ENCODE data around the gene NKD1.

The NKD1 gene

DNA sequence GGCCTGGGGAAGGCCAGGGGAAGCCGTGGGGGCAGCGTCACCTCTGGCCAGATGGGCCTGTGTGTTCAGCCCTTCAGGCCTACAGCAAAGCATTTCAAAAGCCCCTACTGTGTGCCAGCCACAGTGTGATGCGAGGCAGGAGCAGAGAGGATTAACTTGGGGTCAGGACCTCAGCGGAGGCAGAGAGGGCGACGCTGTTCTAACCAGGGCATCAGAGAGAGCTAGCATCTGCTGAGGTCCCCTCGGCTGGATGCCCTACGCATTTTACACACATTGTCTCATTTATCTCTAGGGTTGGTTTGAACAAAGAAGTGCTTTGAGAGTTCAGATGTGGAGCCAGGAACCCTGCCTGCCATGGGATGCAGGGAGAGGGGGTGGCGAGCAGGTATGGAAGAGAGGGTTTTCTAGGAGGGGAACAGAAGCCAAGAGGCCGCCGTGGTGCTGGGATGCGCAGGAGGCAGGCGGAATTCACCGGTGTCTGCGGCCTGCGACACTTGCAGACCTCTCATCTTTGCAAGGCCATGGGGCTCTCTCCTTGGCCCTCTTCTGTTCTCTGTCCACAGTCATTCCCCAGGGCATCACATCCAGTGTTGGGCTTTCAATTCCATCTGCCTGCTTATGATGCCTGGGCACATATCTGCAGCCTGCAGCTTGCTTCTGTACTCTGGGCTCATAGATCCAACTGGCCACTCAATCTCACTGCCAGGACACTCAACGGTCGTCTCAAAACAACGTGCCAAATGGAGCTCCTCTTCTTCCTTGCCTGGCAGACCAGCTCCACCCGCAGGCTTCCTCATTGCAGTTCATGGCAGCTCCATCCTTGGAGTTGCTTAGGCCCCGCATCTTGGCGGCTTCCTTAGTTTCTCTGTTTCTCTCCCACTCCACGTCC lies 8.1 kb upstream of the NKD1 start:
- Histone ChIP-seq H4K20me1 (ENCODE audit: insufficient read depth, low read length, poor library complexity, severe bottlenecking) (no peaks in the 10 kb centered on the region), H3K27me3 (ENCODE audit: insufficient read depth, low read length, poor library complexity, severe bottlenecking) (peaks cover 18% of the 10 kb centered on the region), H3K4me1 (ENCODE audit: insufficient read depth, low read length, poor library complexity, severe bottlenecking) (no peaks in the 10 kb centered on the region), H3F3A (ENCODE audit: low read depth) (no peaks in the 10 kb centered on the region), H3K4me3 (ENCODE audit: low read length, poor library complexity, severe bottlenecking) (no peak overlapping the region), H3K9ac (ENCODE audit: low read depth, low read length, poor library complexity, severe bottlenecking) (no peak overlapping the region), H3K79me2 (ENCODE audit: insufficient read depth, low read length) (no peaks in the 10 kb centered on the region), H3K9me2 (replicated peaks; ENCODE audit: low read depth, low read length) (no peaks in the 10 kb centered on the region), H3K9me3 (ENCODE audit: insufficient read depth, low read depth, low read length) (no peaks in the 10 kb centered on the region; the same call in 1 of the 2 replicates), H3K4me2 (ENCODE audit: low read depth, low read length, poor library complexity, severe bottlenecking) (no peak overlapping the region), H2AFZ (ENCODE audit: low read length) (no peak overlapping the region), H3K36me3 (ENCODE audit: insufficient read depth, low read length) (no peaks in the 10 kb centered on the region)
- no peak for TF ChIP-seq EZH2phosphoT487 (IDR thresholded peaks at IDR 0.05; ENCODE audit: borderline replicate concordance)
- TF ChIP-seq, protein P1, sequence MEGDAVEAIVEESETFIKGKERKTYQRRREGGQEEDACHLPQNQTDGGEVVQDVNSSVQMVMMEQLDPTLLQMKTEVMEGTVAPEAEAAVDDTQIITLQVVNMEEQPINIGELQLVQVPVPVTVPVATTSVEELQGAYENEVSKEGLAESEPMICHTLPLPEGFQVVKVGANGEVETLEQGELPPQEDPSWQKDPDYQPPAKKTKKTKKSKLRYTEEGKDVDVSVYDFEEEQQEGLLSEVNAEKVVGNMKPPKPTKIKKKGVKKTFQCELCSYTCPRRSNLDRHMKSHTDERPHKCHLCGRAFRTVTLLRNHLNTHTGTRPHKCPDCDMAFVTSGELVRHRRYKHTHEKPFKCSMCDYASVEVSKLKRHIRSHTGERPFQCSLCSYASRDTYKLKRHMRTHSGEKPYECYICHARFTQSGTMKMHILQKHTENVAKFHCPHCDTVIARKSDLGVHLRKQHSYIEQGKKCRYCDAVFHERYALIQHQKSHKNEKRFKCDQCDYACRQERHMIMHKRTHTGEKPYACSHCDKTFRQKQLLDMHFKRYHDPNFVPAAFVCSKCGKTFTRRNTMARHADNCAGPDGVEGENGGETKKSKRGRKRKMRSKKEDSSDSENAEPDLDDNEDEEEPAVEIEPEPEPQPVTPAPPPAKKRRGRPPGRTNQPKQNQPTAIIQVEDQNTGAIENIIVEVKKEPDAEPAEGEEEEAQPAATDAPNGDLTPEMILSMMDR (conservative IDR thresholded peaks at IDR 0.05; ENCODE audit: low read length): peak; percentile 14; the same call in 1 of the 2 replicates

DNA sequence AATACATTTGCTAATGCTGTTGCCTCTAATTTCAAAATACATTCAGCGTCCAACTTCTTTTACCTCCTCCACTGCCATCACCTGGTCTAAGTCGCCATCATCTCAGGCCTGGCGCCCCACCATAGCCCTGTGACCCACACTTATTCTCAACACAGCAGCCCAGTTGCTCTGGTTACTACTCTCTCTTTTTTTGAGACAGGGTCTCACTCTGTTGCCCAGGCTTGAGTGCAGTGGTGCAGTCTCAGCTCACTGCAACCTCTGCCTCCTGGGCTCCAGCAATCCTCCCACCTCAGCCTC lies 7.5 kb upstream of the NKD1 start:
- Histone ChIP-seq H2AFZ (ENCODE audit: low read length) (no peak overlapping the region), H3K4me3 (ENCODE audit: low read length, poor library complexity, severe bottlenecking) (no peak overlapping the region), H4K20me1 (ENCODE audit: insufficient read depth, low read length, poor library complexity, severe bottlenecking) (no peaks in the 10 kb centered on the region), H3K4me2 (ENCODE audit: low read depth, low read length, poor library complexity, severe bottlenecking) (no peak overlapping the region), H3K9me2 (replicated peaks; ENCODE audit: low read depth, low read length) (no peaks in the 10 kb centered on the region), H3K79me2 (ENCODE audit: insufficient read depth, low read length) (no peaks in the 10 kb centered on the region), H3K36me3 (ENCODE audit: insufficient read depth, low read length) (no peaks in the 10 kb centered on the region), H3K4me1 (ENCODE audit: insufficient read depth, low read length, poor library complexity, severe bottlenecking) (no peaks in the 10 kb centered on the region), H3F3A (ENCODE audit: low read depth) (no peaks in the 10 kb centered on the region), H3K9ac (ENCODE audit: low read depth, low read length, poor library complexity, severe bottlenecking) (no peak overlapping the region), H3K9me3 (ENCODE audit: insufficient read depth, low read depth, low read length) (no peaks in the 10 kb centered on the region), H3K27me3 (ENCODE audit: insufficient read depth, low read length, poor library complexity, severe bottlenecking) (peaks cover 24% of the 10 kb centered on the region)
- TF ChIP-seq, protein P1 (conservative IDR thresholded peaks at IDR 0.05; ENCODE audit: low read length): no peak
- TF ChIP-seq EZH2phosphoT487 (IDR thresholded peaks at IDR 0.05; ENCODE audit: borderline replicate concordance): no peak

DNA sequence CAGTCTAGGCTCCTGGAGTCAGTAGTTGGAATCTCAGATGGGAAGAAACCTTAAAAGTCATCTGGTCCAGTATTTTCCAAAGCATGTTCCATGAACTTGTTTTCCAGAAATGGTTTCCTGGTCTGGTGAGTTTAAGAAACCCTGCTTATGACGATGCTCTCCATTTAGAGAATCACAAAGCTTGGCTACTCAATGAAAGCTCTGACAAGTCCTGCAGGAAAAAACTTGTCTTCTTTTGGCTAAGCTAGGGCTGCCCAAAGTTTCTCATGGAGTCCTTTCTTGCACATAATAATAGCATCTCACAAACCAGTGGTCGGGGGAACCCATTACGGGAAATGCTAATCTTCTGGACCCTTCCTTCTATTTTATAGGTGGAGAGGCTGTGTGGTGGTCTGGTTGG lies 5.5 kb upstream of the NKD1 start:
- H3K4me2 ChIP-seq (ENCODE audit: low read depth, low read length, poor library complexity, severe bottlenecking): no peak overlapping the region
- no peaks in the 10 kb centered on the region for H3K9me3 ChIP-seq (ENCODE audit: insufficient read depth, low read depth, low read length)
- no peaks in the 10 kb centered on the region for H3K79me2 ChIP-seq (ENCODE audit: insufficient read depth, low read length)
- H4K20me1 ChIP-seq (ENCODE audit: insufficient read depth, low read length, poor library complexity, severe bottlenecking): no peaks in the 10 kb centered on the region
- no peaks in the 10 kb centered on the region for H3K9me2 ChIP-seq (replicated peaks; ENCODE audit: low read depth, low read length)
- peaks cover 24% of the 10 kb centered on the region for H3K27me3 ChIP-seq (ENCODE audit: insufficient read depth, low read length, poor library complexity, severe bottlenecking)
- H3F3A ChIP-seq (ENCODE audit: low read depth): no peaks in the 10 kb centered on the region
- H3K9ac ChIP-seq (ENCODE audit: low read depth, low read length, poor library complexity, severe bottlenecking): no peak overlapping the region
- H3K36me3 ChIP-seq (ENCODE audit: insufficient read depth, low read length): no peaks in the 10 kb centered on the region
- H3K4me1 ChIP-seq (ENCODE audit: insufficient read depth, low read length, poor library complexity, severe bottlenecking): no peaks in the 10 kb centered on the region
- no peak overlapping the region for H3K4me3 ChIP-seq (ENCODE audit: low read length, poor library complexity, severe bottlenecking)
- no peak overlapping the region for H2AFZ ChIP-seq (ENCODE audit: low read length)
- TF ChIP-seq, protein P1 (conservative IDR thresholded peaks at IDR 0.05; ENCODE audit: low read length): no peak
- TF ChIP-seq EZH2phosphoT487 (IDR thresholded peaks at IDR 0.05; ENCODE audit: borderline replicate concordance): no peak

Measured in Loucy (cell line).